H1 (cell line): ENCODE measurements around the gene KCMF1. TPM values are rescaled to one million over a fixed set of nuclear protein-coding genes. Genes with fewer than 3 reads are reported as not detected.

Source experiments
- CTCF ChIA-PET: fragments of 300-600 bp; sonication (Branson Sonifier 250); formaldehyde crosslinking; loops from one replicate; lab custom pipeline; 2021; ENCODE audit not compliant: partially characterized antibody; lab: Charles Lee
- POLR2A ChIA-PET: fragments of 300-600 bp; sonication (Branson Sonifier 250); formaldehyde crosslinking; loops from one replicate; lab custom pipeline; 2021; ENCODE audit warnings: inconsistent platforms; ENCODE audit not compliant: partially characterized antibody; lab: Charles Lee
- DNase-seq, 2 experiments: peaks; one replicate each; pipeline versions ENCODE4 v3.0.0 to v3.0.0-alpha.2; 2010 to 2022; ENCODE audit warnings: low spot score in 2 of 2, low read depth in 1 of 2, mixed read lengths in 1 of 2
- FAIRE-seq: peaks from 2 replicates; lab custom pipeline; 2011; peaks lifted over from hg19 to GRCh38; lab: Jason Lieb, UNC
- H2AFZ ChIP-seq: 2 replicates; pipeline ENCODE4 v1.8.1; 2012; ENCODE audit warnings: low read length, inconsistent platforms
- H2AK5ac ChIP-seq: 2 replicates; pipeline ENCODE4 v1.6.1; 2013; ENCODE audit warnings: low read depth, low read length
- H2BK120ac ChIP-seq: replicated peaks from 2 replicates; pipeline ENCODE3; 2013; ENCODE audit warnings: low read depth, low read length, inconsistent platforms
- H2BK12ac ChIP-seq: 2 replicates; pipeline ENCODE4 v1.6.1; 2013; ENCODE audit warnings: low read depth, low read length
- H2BK15ac ChIP-seq: 2 replicates; pipeline ENCODE4 v1.6.1; 2013; ENCODE audit warnings: low read length
- H2BK20ac ChIP-seq: 2 replicates; pipeline ENCODE4 v1.6.1; 2013; ENCODE audit warnings: low read length
- H2BK5ac ChIP-seq: 2 replicates; pipeline ENCODE4 v1.6.1; 2013; ENCODE audit warnings: low read depth, low read length
- H3K14ac ChIP-seq: 2 replicates; pipeline ENCODE4 v1.6.1; 2013; ENCODE audit warnings: inconsistent platforms; ENCODE audit not compliant: insufficient read length
- H3K18ac ChIP-seq: 2 replicates; pipeline ENCODE4 v1.6.1; 2013; ENCODE audit warnings: low read length; ENCODE audit errors: extremely low read depth
- H3K23ac ChIP-seq: 2 replicates; pipeline ENCODE4 v1.6.1; 2013; ENCODE audit warnings: inconsistent platforms; ENCODE audit not compliant: insufficient read length
- H3K23me2 ChIP-seq: 2 replicates; pipeline ENCODE4 v1.6.1; 2013; ENCODE audit warnings: low read depth, low read length
- H3K27ac ChIP-seq: 2 replicates; pipeline ENCODE4 v1.6.1; 2011; ENCODE audit warnings: low read depth, low read length, inconsistent platforms
- H3K27me3 ChIP-seq, 4 experiments: replicated peaks in 1 of 4; 1 replicate in 1 of 4; 2 replicates in 3 of 4; pipeline versions ENCODE4 v1.6.1 to v1.8.1; 2011 to 2013; ENCODE audit warnings: low read length in 3 of 4, mild to moderate bottlenecking in 3 of 4, inconsistent platforms in 2 of 4, mixed read lengths in 2 of 4, moderate library complexity in 1 of 4; ENCODE audit not compliant: control insufficient read depth in 3 of 4, insufficient read depth in 3 of 4; ENCODE audit errors: extremely low read depth in 1 of 4
- H3K36me3 ChIP-seq, 4 experiments: 2 replicates each; pipeline versions ENCODE4 v1.6.1 to v1.8.1; 2011 to 2013; ENCODE audit warnings: mild to moderate bottlenecking in 4 of 4, low read length in 3 of 4, moderate library complexity in 2 of 4, control low read depth in 1 of 4, inconsistent platforms in 1 of 4; ENCODE audit not compliant: insufficient read depth in 4 of 4, control insufficient read depth in 2 of 4
- H3K4ac ChIP-seq: replicated peaks from 2 replicates; pipeline ENCODE3; 2013; ENCODE audit warnings: low read length, low read depth, mixed read lengths, inconsistent platforms; ENCODE audit not compliant: insufficient read length
- H3K4me1 ChIP-seq, 4 experiments: replicated peaks in 1 of 4; 1 replicate in 1 of 4; 2 replicates in 3 of 4; pipeline versions ENCODE4 v1.6.1 to v1.8.1; 2011 to 2013; ENCODE audit warnings: low read length in 3 of 4, inconsistent platforms in 2 of 4, mixed read lengths in 1 of 4; ENCODE audit not compliant: insufficient read depth in 4 of 4, control insufficient read depth in 3 of 4
- H3K4me2 ChIP-seq, 2 experiments: 2 replicates each; pipeline versions ENCODE4 v1.6.1 to v1.8.1; 2011 to 2013; ENCODE audit warnings: low read depth in 2 of 2, low read length in 2 of 2, control low read depth in 1 of 2, inconsistent platforms in 1 of 2, mild to moderate bottlenecking in 1 of 2; ENCODE audit not compliant: insufficient read depth in 1 of 2
- H3K4me3 ChIP-seq, 4 experiments: fragments of 200-600, 300-600 bp in 1 of 4; sonication (generic), shearing (Covaris generic), sonication (Bioruptor Twin) in 1 of 4; 2 replicates each; pipeline versions ENCODE4 v1.5.1 to v1.8.1; 2011 to 2016; ENCODE audit warnings: low read length in 4 of 4, low read depth in 3 of 4, control low read depth in 2 of 4, inconsistent platforms in 2 of 4, mild to moderate bottlenecking in 2 of 4, mixed read lengths in 1 of 4, moderate library complexity in 1 of 4; ENCODE audit not compliant: insufficient read depth in 2 of 4; ENCODE audit errors: extremely low read depth in 1 of 4
- H3K56ac ChIP-seq: replicated peaks from 2 replicates; pipeline ENCODE3; 2013; ENCODE audit warnings: low read depth, mild to moderate bottlenecking, mixed read lengths, low read length, inconsistent platforms; ENCODE audit not compliant: insufficient read length
- H3K79me1 ChIP-seq: 2 replicates; pipeline ENCODE4 v1.6.1; 2013; ENCODE audit warnings: low read depth, low read length, control low read depth
- H3K79me2 ChIP-seq, 2 experiments: 2 replicates each; pipeline versions ENCODE4 v1.6.1 to v1.8.1; 2012 to 2013; ENCODE audit warnings: low read length in 2 of 2, mild to moderate bottlenecking in 2 of 2, inconsistent platforms in 1 of 2; ENCODE audit not compliant: insufficient read depth in 2 of 2, control insufficient read depth in 1 of 2
- H3K9ac ChIP-seq, 4 experiments: replicated peaks in 1 of 4; 1 replicate in 1 of 4; 2 replicates in 3 of 4; pipeline versions ENCODE4 v1.6.1 to v1.8.1; 2011 to 2013; ENCODE audit warnings: low read depth in 3 of 4, low read length in 3 of 4, control low read depth in 2 of 4, mild to moderate bottlenecking in 2 of 4, moderate library complexity in 2 of 4, inconsistent platforms in 1 of 4; ENCODE audit errors: extremely low read depth in 1 of 4
- H3K9me3 ChIP-seq, 2 experiments: 2 replicates each; pipeline versions ENCODE4 v1.6.1 to v1.8.1; 2012 to 2013; ENCODE audit warnings: mild to moderate bottlenecking in 2 of 2, moderate library complexity in 2 of 2, control low read depth in 1 of 2, inconsistent platforms in 1 of 2, low read depth in 1 of 2, low read length in 1 of 2, mixed read lengths in 1 of 2; ENCODE audit not compliant: insufficient read depth in 2 of 2
- H4K20me1 ChIP-seq, 2 experiments: replicated peaks in 1 of 2; 2 replicates each; pipeline versions ENCODE3 to v1.8.1; 2011 to 2013; ENCODE audit warnings: inconsistent platforms in 2 of 2, low read length in 2 of 2, mild to moderate bottlenecking in 1 of 2; ENCODE audit not compliant: insufficient read depth in 2 of 2, control insufficient read depth in 1 of 2
- H4K5ac ChIP-seq: 2 replicates; pipeline ENCODE4 v1.6.1; 2013; ENCODE audit warnings: low read length, low read depth, mixed read lengths, inconsistent platforms; ENCODE audit not compliant: insufficient read length
- H4K8ac ChIP-seq: 2 replicates; pipeline ENCODE4 v1.8.0; 2013; ENCODE audit warnings: mild to moderate bottlenecking, moderate library complexity, low read length, inconsistent platforms; ENCODE audit not compliant: insufficient read depth; ENCODE audit errors: extremely low read depth
- H4K91ac ChIP-seq: replicated peaks from 2 replicates; pipeline ENCODE3; 2013; ENCODE audit warnings: low read length, mixed read lengths, inconsistent platforms; ENCODE audit not compliant: insufficient read length
- ATF2 ChIP-seq: IDR thresholded peaks from 2 replicates; pipeline ENCODE4 v1.6.1; 2012; ENCODE audit warnings: low read length, inconsistent platforms
- HDAC2 ChIP-seq, 2 experiments: fragments of 300-600 bp in 1 of 2; sonication (generic) in 1 of 2; IDR thresholded peaks; 2 replicates each; pipeline ENCODE4 v1.6.1; 2011 to 2012; ENCODE audit warnings: low read depth in 2 of 2, low read length in 2 of 2, mild to moderate bottlenecking in 2 of 2, moderate library complexity in 2 of 2, borderline replicate concordance in 1 of 2, inconsistent platforms in 1 of 2
- JUN ChIP-seq: IDR thresholded peaks from 2 replicates; pipeline ENCODE4 v1.6.1; 2011; ENCODE audit warnings: low read depth, mild to moderate bottlenecking, improper control_type of control experiment, low read length
- RXRA ChIP-seq: IDR thresholded peaks from 2 replicates; pipeline ENCODE4 v1.6.1; 2011; ENCODE audit warnings: low read depth, mild to moderate bottlenecking, low read length, moderate library complexity; ENCODE audit not compliant: insufficient read depth
- SUZ12 ChIP-seq: fragments of 200-600 bp; sonication (generic); IDR thresholded peaks from 2 replicates; pipeline ENCODE4 v1.6.1; 2012; ENCODE audit warnings: mild to moderate bottlenecking, inconsistent platforms, low read length, moderate library complexity, mixed read lengths
- USF2 ChIP-seq: IDR thresholded peaks from 2 replicates; pipeline ENCODE4 v1.6.1; 2011; ENCODE audit warnings: low read length, improper control_type of control experiment
- YY1 ChIP-seq: IDR thresholded peaks from 2 replicates; pipeline ENCODE4 v1.6.1; 2011; ENCODE audit warnings: low read depth, mild to moderate bottlenecking, low read length
- whole genome bisulfite sequencing, 2 experiments: shearing (Covaris generic) in 1 of 2; methylation state at CpG; one replicate each; pipeline versions ENCODE4 v1.1.6 to v1.1.7; 2013 to 2015; ENCODE audit warnings: low lambda C conversion rate in 2 of 2, mixed read lengths in 2 of 2, inconsistent platforms in 1 of 2, low coverage in 1 of 2, missing lambda C conversion rate in 1 of 2; ENCODE audit not compliant: insufficient replicate concordance in 2 of 2, insufficient coverage in 1 of 2, insufficient read length in 1 of 2; ENCODE audit errors: extremely low coverage in 1 of 2, missing lambda C conversion rate in 1 of 2; 5-methylcytosine and 5-hydroxymethylcytosine counted together
- polyA plus RNA-seq, 7 experiments: library from polyadenylated mRNA; depleted of rRNA in 3 of 7; stranded (reverse) in 5 of 7; unstranded in 2 of 7; fragments of >200 nt in 5 of 7; fragments of 200-250 nt in 2 of 7; gene quantifications; 1 replicate in 5 of 7; 2 replicates in 1 of 7; 4 replicates in 1 of 7; pipeline versions ENCODE4 v1.2.1 to v1.2.3, GENCODE V29; 2011 to 2013; ENCODE audit warnings: missing spikeins in 2 of 7, mixed read lengths in 2 of 7
- total RNA-seq: library from RNA; stranded (reverse); fragmentation: NEBNext Ultra II Directional; extraction: Animal tissue kit (Norgen Biotek cat#: 25700); gene quantifications from 2 replicates; pipeline ENCODE4 v1.2.1, GENCODE V29; 2021

KCMF1 gene
- total and polyA plus RNA-seq, 2 of the 8 experiments (the other 6 are each of a cell fraction or from before 2014, with no cell fraction given): 86.9 to 149 TPM

- no peak overlapping the region for H3K4me2 ChIP-seq
- TF ChIP-seq USF2 (no peak), SUZ12 (no peak), RXRA (no peak), YY1 (no peak), HDAC2 (IDR thresholded peaks at IDR 0.05; ENCODE audit: borderline replicate concordance in 1 of 2, low read depth in 2 of 2, low read length in 2 of 2) (no peak), ATF2 (no peak), JUN (no peak)
Measured at GRCh38 chr2:84946204-84947009, 24.6 kb upstream of the KCMF1 start.

More at GRCh38 chr2:84946204-84947009, 24.6 kb upstream of the KCMF1 start:
- Histone ChIP-seq H3K36me3 (no peaks in the 10 kb centered on the region), H3K79me2 (no peaks in the 10 kb centered on the region), H3K4me1 (peaks cover 6 to 8% (median 6%) of the 10 kb centered on the region in 4 experiments; a peak in 6 of 7 replicates), H2BK12ac (peak overlapping the region; percentile 20; the same call in 1 of the 2 replicates), H3K27me3 (no peaks in the 10 kb centered on the region), H3K56ac (no peak overlapping the region), H2BK15ac (no peak overlapping the region), H2AK5ac (no peak overlapping the region), H3K9ac (no peak overlapping the region), H2BK5ac (peak overlapping the region; percentile 2; the same call in 1 of the 2 replicates), H3K4ac (peak overlapping the region; percentile 24), H4K20me1 (no peaks in the 10 kb centered on the region), H3K23me2 (0 out of 2 replicates have a peak, but pooled peaks cover 2% of the 10 kb centered on the region), H3K9me3 (no peaks in the 10 kb centered on the region), H2BK120ac (no peak overlapping the region), H3K14ac (no peak overlapping the region), H2AFZ (no peak overlapping the region), H3K18ac (peak overlapping the region; percentile 15; the same call in 1 of the 2 replicates), H3K4me3 (no peak overlapping the region), H4K91ac (peak overlapping the region; percentile 55), H3K27ac (no peak overlapping the region), H3K79me1 (no peaks in the 10 kb centered on the region), H3K23ac (no peak overlapping the region), H4K5ac (no peak overlapping the region), H2BK20ac (peak overlapping the region; percentile 6), H4K8ac (peak overlapping the region; percentile 81; the same call in 1 of the 2 replicates)
- CTCF ChIA-PET: interaction anchor here (1.0 to 7.2 kb wide), 6 partner anchors 10 to 69 kb away, joined by 3 to 57 read pairs (median 4); no protein-coding TSS in a partner anchor
- no peak for DNase-seq
- WGBS, 2 experiments: 84% methylated on average over 10 of the region's 12 CpGs; no CpG with 5 or more reads in 1 of the 2 experiments
- no peak for FAIRE-seq
- POLR2A ChIA-PET: interaction anchor here (0.8 to 15.1 kb wide), 6 partner anchors 10 to 56 kb away, joined by 3 to 231 read pairs (median 6); no protein-coding TSS in a partner anchor
